Spleen (tissue), 11 donors: ENCODE data around the gene TGFBRAP1. TPM values are rescaled to one million over a fixed set of nuclear protein-coding genes. Genes with fewer than 3 reads are reported as not detected.

ENCODE experiments used
- DNase-seq: peaks from one replicate; pipeline ENCODE4 v3.0.0-alpha.2; 2020
- H3K27ac ChIP-seq, 8 donors: fragments of 200-600 bp; sonication (generic) in 7 of 8; 1 replicate in 4 of 8; 2 replicates in 4 of 8; pipeline versions ENCODE4 v1.5.0 to v1.8.0; 2016 to 2021; ENCODE audit warnings: inconsistent platforms in 4 of 8, mild to moderate bottlenecking in 4 of 8, moderate library complexity in 1 of 8
- H3K27me3 ChIP-seq, 7 donors: fragments of 200-600 bp; sonication (generic) in 6 of 7; replicated peaks in 1 of 7; 1 replicate in 4 of 7; 2 replicates in 3 of 7; pipeline versions ENCODE4 v1.5.0 to v1.8.0; 2016 to 2021; ENCODE audit warnings: inconsistent platforms in 3 of 7, mild to moderate bottlenecking in 1 of 7
- H3K36me3 ChIP-seq, 6 donors: fragments of 200-600 bp; sonication (generic) in 5 of 6; 1 replicate in 4 of 6; 2 replicates in 2 of 6; pipeline versions ENCODE4 v1.5.0 to v1.8.0; 2016 to 2021; ENCODE audit warnings: inconsistent platforms in 2 of 6
- H3K4me1 ChIP-seq, 6 donors: fragments of 200-600 bp; sonication (generic) in 5 of 6; 1 replicate in 3 of 6; 2 replicates in 3 of 6; pipeline versions ENCODE4 v1.5.0 to v1.8.0; 2016 to 2021; ENCODE audit warnings: inconsistent platforms in 3 of 6
- H3K4me3 ChIP-seq, 8 donors: fragments of 200-600 bp; sonication (generic) in 7 of 8; 1 replicate in 4 of 8; 2 replicates in 4 of 8; pipeline versions ENCODE4 v1.5.0 to v1.8.0; 2016 to 2021; ENCODE audit warnings: inconsistent platforms in 4 of 8, mild to moderate bottlenecking in 4 of 8, moderate library complexity in 2 of 8
- H3K9me3 ChIP-seq, 8 donors: fragments of 200-600 bp; sonication (generic) in 7 of 8; 1 replicate in 4 of 8; 2 replicates in 4 of 8; pipeline versions ENCODE4 v1.5.0 to v1.8.0; 2016 to 2021; ENCODE audit warnings: inconsistent platforms in 4 of 8
- POLR2A ChIP-seq, 3 donors: fragments of 450-650 bp; IDR thresholded peaks; one replicate each; pipeline ENCODE4 v1.5.1; 2017; ENCODE audit warnings: antibody characterized with exemption in 3 of 3, mild to moderate bottlenecking in 1 of 3
- POLR2AphosphoS5 ChIP-seq, 3 donors: sonication (generic); formaldehyde crosslinking; IDR thresholded peaks; one replicate each; pipeline ENCODE4 v1.5.1; 2017; ENCODE audit warnings: antibody characterized with exemption in 3 of 3
- WGBS, 5 donors: extraction: QIAGEN DNeasy Blood & Tissue Kit in 3 of 5; methylation state at CpG; one replicate each; pipeline versions ENCODE4 v1.1.5 to v1.1.7; 2013 to 2018; 5-methylcytosine and 5-hydroxymethylcytosine counted together
- intact Hi-C: fragments of 100-400 bp; cut with DNase I; formaldehyde crosslinking; loops from one replicate; pipeline ENCODE4 v1.15.0; 2023; ENCODE audit warnings: low total_unique reads
- polyA plus RNA-seq, 3 donors: library from polyadenylated mRNA; stranded (reverse); fragments of 200-250 nt; gene quantifications; one replicate each; pipeline ENCODE4 v1.2.1, GENCODE V29; 2013
- total RNA-seq, 7 donors: library from RNA; depleted of rRNA in 3 of 7; stranded (reverse); fragments of >200 nt in 3 of 7; fragmentation: NEBNext Ultra II Directional in 4 of 7; extraction: Animal tissue kit (Norgen Biotek cat#: 25700) in 4 of 7; gene quantifications; one replicate each; pipeline versions ENCODE4 v1.1.0 to v1.2.1, GENCODE V29; 2016 to 2021
- TF ChIP-seq, protein P1 (sequence below), 11 experiments: fragments of 200-600 bp in 7 of 11; fragments of 450-650 bp in 4 of 11; sonication (generic) in 4 of 11; IDR thresholded peaks in 8 of 11; conservative IDR thresholded peaks in 3 of 11; 1 replicate in 7 of 11; 2 replicates in 4 of 11; pipeline versions ENCODE4 v1.4.0 to v1.8.0; 2016 to 2021; ENCODE audit warnings: antibody characterized with exemption in 11 of 11, inconsistent platforms in 4 of 11, mild to moderate bottlenecking in 1 of 11
- donor health status: healthy with polysubstance abuse.
- donor health status: DM: no; HTN: no; CAD: no; lungs with moderate emphysema.
- donor health status: DM: no; HTN: no; CAD: no.
- donor health status: Bipolar disorder and iron deficiency.
- donor health status: healthy.
- donor health status: DM: no; HTN: no; CAD: no.
- donor health status: DM: yes; HTN: yes; CAD: no.

Gene TGFBRAP1
- total and polyA plus RNA-seq, 10 donors, result 4.6 to 32.7 (median 21.8) TPM

DNA sequence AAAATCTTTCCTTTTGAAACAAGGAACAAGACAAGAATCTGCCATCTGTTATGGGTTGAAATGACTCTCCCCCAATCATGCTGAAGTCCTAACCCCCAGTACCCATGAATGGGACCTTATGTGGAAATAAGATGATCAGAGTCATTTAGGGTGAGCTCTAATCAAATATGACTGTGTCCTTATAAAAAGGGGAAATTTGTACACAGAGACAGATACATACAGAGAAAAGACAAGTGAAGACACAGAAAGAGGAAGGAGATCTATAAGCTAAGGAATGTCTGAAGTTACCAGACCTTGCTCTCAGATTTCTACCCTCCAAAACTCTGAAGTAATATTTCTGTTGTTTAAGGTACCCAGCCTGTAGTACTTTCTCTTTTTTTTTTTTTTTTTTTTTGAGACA is 15.7 kb downstream of the TGFBRAP1 start:
- TF ChIP-seq POLR2A (IDR thresholded peaks at IDR 0.05) (no peak), POLR2AphosphoS5 (IDR thresholded peaks at IDR 0.05) (no peak)
- TF ChIP-seq, protein P1, sequence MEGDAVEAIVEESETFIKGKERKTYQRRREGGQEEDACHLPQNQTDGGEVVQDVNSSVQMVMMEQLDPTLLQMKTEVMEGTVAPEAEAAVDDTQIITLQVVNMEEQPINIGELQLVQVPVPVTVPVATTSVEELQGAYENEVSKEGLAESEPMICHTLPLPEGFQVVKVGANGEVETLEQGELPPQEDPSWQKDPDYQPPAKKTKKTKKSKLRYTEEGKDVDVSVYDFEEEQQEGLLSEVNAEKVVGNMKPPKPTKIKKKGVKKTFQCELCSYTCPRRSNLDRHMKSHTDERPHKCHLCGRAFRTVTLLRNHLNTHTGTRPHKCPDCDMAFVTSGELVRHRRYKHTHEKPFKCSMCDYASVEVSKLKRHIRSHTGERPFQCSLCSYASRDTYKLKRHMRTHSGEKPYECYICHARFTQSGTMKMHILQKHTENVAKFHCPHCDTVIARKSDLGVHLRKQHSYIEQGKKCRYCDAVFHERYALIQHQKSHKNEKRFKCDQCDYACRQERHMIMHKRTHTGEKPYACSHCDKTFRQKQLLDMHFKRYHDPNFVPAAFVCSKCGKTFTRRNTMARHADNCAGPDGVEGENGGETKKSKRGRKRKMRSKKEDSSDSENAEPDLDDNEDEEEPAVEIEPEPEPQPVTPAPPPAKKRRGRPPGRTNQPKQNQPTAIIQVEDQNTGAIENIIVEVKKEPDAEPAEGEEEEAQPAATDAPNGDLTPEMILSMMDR (IDR thresholded peaks at IDR 0.05 in 8 of 11, conservative IDR thresholded peaks at IDR 0.05 in 3 of 11), result no peak
- no peak for DNase-seq

DNA sequence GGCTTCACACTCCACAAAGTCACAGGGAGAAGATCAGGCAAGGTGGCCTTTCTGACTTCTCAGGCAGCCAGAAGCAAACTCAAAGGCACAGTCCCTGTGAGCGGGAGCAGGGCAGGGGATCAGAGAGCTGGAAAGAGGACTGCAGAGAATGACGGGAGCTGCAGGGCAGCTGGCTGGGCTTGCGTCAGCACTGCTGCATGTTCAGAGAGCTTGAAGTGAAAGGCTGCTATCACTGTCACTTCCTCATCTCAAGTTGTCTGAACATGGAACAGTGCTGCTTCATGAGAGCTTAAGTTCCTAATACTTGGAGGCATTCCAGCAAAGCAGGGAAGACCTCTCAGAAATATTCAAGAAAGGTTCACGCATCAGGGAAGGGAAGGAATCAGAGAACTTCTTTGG is 20.4 kb downstream of the TGFBRAP1 start:
- peak overlapping the region in 1 of 8 donors; percentile 15 for H3K27ac ChIP-seq
- 49 to 63% (median 60%) methylated on average over 4 of the region's 4 CpGs for WGBS, 5 donors
- DNase-seq, result no peak

More for the DNA sequence above, 15.7 kb downstream of the TGFBRAP1 start:
- Histone ChIP-seq H3K27me3 (no peaks in the 10 kb centered on the region), H3K27ac (no peak overlapping the region), H3K36me3 (peaks cover 0 to 7% (median 0%) of the 10 kb centered on the region in 6 donors), H3K4me1 (peaks cover 0 to 41% (median 15%) of the 10 kb centered on the region in 6 donors), H3K4me3 (no peak overlapping the region), H3K9me3 (peaks cover 0 to 4% (median 0%) of the 10 kb centered on the region in 8 donors)
- intact Hi-C loops, result no loop called here

DNA sequence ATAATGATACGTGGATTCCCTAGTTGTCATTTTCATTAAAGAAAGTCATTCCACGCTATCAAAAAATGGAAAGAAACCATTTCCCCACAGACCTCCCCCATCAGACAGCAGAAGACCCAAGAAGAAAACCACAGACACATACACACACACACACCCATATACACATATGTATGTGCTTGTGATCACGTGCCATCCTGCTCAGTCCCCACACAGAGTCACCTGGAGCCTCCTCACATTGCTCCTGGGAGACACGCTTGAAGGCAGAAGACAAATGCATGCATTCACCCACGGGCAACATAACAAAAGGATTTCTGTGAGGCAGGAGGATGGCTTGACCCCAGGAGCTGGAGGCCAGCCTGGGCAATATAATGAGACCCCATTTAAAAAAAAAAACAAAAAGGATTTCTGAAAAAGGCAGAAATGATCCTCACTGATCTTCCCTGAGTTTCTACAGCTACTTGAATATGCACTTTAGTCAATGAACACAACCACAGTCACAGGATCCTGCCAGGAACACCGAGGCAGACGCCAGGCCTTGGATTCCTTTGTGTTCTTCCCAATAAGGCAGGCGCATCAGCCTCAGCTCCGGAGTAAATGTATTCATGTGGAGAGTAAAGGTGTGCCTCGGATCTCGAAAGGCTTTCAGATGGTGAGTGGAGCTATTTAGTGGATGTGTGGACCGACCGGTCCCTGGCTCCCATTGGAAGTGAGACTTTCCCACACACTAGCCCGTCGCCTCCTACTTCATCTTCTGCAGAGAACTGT is 21.0 kb downstream of the TGFBRAP1 start:
- intact Hi-C loops, result no loop called here
- Histone ChIP-seq H3K27me3 (no peaks in the 10 kb centered on the region), H3K4me3 (no peak overlapping the region), H3K4me1 (peaks cover 0 to 35% (median 12%) of the 10 kb centered on the region in 6 donors), H3K36me3 (peaks cover 5 to 53% (median 20%) of the 10 kb centered on the region in 6 donors), H3K27ac (peak overlapping the region in 1 of 8 donors; percentile 15), H3K9me3 (peaks cover 0 to 4% (median 0%) of the 10 kb centered on the region in 8 donors)
- TF ChIP-seq POLR2AphosphoS5 (IDR thresholded peaks at IDR 0.05), result no peak
- no peak for TF ChIP-seq POLR2A (IDR thresholded peaks at IDR 0.05)
- TF ChIP-seq, protein P1 (IDR thresholded peaks at IDR 0.05 in 8 of 11, conservative IDR thresholded peaks at IDR 0.05 in 3 of 11), result no peak
- 90 to 95% (median 93%) methylated on average over 15 of the region's 15 CpGs for WGBS, 5 donors
- no peak for DNase-seq

More for the DNA sequence above, 20.4 kb downstream of the TGFBRAP1 start:
- H3K36me3 ChIP-seq, result peaks cover 5 to 51% (median 20%) of the 10 kb centered on the region in 6 donors
- intact Hi-C loops, result no loop called here
- H3K27me3 ChIP-seq, result no peaks in the 10 kb centered on the region
- no peak overlapping the region for H3K4me3 ChIP-seq
- H3K4me1 ChIP-seq, result peaks cover 0 to 37% (median 14%) of the 10 kb centered on the region in 6 donors
- TF ChIP-seq, protein P1 (IDR thresholded peaks at IDR 0.05 in 8 of 11, conservative IDR thresholded peaks at IDR 0.05 in 3 of 11), result no peak
- TF ChIP-seq POLR2A (IDR thresholded peaks at IDR 0.05) (no peak), POLR2AphosphoS5 (IDR thresholded peaks at IDR 0.05) (peak in 1 of 3 donors; percentile 32)
- peaks cover 0 to 4% (median 0%) of the 10 kb centered on the region in 8 donors for H3K9me3 ChIP-seq

DNA sequence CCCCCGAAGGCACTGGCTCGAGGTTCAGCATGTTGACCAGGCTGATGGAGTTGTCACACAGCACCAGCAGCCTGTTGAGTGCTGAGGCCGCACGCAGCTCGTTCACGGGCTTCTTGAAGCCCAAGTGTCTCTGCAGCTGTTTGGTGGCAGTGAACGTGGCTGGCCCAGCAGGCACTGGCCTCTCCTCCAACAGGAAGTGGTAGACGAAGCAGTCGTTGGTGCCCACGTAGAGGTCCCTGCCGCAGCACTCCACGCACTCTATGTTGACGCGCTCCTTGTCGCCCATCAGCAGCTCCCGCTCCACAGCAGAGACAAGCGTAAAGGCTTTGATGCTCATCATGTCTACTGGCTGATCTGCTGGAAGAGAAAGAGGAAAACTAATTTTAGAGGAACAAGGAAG is 21.6 kb downstream of the TGFBRAP1 start:
- Histone ChIP-seq H3K36me3 (peaks cover 5 to 59% (median 20%) of the 10 kb centered on the region in 6 donors), H3K4me1 (peaks cover 0 to 35% (median 10%) of the 10 kb centered on the region in 6 donors), H3K27me3 (no peaks in the 10 kb centered on the region), H3K4me3 (no peak overlapping the region), H3K27ac (no peak overlapping the region), H3K9me3 (peaks cover 0 to 4% (median 0%) of the 10 kb centered on the region in 8 donors)
- 77 to 90% (median 84%) methylated on average over 11 to 17 of the region's 17 CpGs for WGBS, 5 donors
- TF ChIP-seq POLR2A (IDR thresholded peaks at IDR 0.05), result no peak
- no peak for TF ChIP-seq POLR2AphosphoS5 (IDR thresholded peaks at IDR 0.05)
- TF ChIP-seq, protein P1 (IDR thresholded peaks at IDR 0.05 in 8 of 11, conservative IDR thresholded peaks at IDR 0.05 in 3 of 11), result no peak
- DNase-seq, result no peak
- intact Hi-C loops, result no loop called here
